ENCODE measurements around the gene SEPTIN8.

GRCh38 chr5:132777209-132778069, at the start of gene SEPTIN8:
- TF ChIP-seq CTCF (conservative IDR thresholded peaks at IDR 0.05; ENCODE audit: low read length) (no peak), EZH2phosphoT487 (IDR thresholded peaks at IDR 0.05; ENCODE audit: borderline replicate concordance, low read depth, low read length) (no peak)
